G401.6 (cell line): ENCODE results near the gene SLC39A8.
"Not testable (repeated sequence)": the region's sequence is repeated elsewhere in the genome, so short reads cannot be mapped to it uniquely, and the experiment has no call there.

Experiments
- FAIRE-seq: peaks from 2 replicates; lab custom pipeline; 2012; peaks lifted over from hg19 to GRCh38; lab: Jason Lieb, UNC

The SLC39A8 gene

DNA sequence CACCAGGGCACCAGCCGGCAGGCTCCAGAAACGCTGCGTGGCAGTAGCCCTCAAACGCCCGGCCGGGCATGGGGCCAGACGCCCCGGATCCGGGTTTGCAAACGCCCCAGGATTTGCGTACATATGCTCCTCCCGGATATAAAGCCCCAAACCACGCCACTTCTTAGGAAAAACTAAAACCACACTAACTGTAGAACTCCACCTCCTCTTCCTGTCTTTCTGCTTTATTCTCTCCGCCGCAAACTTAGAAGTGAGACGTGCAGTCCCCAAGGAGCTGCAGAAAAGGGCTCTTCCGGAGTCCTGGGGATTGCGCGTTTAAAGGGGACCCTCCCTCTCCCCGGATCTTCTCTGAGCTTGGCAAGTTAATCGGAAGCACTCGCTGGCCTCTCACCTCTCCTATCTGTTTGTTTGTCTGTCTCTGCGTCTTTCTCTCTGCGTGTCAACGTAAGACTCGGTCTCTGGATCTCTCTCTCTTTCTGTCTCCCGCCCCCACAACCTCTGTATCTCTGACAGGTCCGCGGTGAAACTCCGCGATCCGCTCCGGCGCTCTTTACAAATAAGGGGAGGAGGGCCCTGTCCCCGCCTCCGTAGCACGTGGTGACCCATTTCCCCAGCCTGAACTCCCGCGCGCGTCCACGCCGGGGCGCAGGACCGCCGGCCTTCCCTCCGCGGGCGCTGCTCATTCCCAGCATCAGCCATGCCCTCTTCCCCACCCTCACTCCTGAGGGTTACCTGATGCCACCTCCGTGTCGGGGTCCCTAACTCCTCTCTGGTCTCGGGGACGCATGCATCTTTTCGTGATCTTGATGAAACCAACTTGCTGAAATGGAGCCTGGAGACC, at the start of gene SLC39A8:
SLC39A8 (minus strand) TSS at position 529 of the 841 bp plus-strand sequence. CDS start 820 bp downstream, outside the sequence.
- FAIRE-seq, result no peak

GRCh38 chr4:102392033-102392744, 46.9 kb upstream of the SLC39A8 start:
- FAIRE-seq, result no peak

DNA sequence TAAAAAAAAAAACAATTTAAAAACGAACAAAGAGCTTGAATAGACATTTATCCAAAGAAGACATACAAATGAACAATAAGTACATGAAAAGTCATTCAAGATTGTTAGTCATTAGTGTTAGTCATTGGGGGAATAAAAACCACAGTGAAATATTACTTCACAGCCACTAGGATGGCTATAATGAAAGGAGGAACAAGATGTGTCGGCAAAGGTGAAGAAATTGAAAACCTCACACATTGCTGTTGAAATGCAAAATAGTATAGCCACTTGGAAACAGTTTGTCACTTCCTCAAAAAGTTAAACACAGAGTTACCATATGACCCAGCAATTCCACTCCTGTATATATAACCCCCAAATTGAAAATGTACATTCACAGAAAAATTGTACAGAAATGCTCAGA, 45.2 kb upstream of the SLC39A8 start:
- FAIRE-seq, result no peak

DNA sequence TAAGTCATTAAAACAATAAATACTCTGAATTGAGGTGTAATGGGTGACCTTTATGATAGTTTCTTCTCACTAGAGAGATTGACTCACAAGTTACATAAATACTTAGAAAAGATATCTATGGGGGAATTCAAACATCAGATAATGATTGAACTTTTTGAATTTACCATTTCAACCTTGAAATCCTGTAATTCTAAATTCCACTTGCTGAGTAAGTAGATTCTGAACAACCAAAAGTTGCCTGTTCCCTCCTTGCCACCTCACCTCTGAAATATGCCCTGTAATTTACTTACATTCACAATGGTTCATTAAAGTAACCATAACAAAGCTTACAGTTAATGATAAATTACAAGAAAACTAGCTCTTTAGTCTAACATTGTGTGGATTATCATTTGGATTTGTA, 43.3 kb upstream of the SLC39A8 start:
- FAIRE-seq, result no peak

DNA sequence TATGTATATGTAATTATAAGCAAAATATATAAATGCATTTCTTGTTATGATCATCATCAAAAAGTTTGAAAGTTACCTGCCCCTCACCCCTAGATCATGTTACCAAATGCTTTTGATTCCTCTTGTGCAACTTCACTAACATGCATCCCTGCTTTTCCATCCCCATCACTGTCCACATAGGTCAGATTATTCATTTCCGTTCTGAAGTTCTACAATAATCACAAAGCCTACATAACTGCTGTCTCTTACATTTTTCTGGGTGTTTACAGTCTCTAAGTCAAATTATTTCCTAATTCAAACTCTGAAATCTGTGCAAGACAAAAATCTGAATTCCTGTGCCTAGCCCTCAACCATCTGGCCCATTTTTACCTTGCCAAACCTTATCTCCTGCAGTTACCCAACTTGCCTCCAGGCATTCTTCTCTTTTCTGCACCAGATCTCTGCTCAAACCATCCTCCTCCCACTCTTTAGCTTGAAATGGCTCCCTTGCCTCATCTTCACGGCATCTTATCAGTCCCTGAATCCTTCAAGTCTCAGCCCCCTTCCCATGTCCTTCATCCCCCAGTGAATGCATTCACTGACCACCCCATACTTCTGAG, 42.4 kb upstream of the SLC39A8 start:
- no peak for FAIRE-seq

DNA sequence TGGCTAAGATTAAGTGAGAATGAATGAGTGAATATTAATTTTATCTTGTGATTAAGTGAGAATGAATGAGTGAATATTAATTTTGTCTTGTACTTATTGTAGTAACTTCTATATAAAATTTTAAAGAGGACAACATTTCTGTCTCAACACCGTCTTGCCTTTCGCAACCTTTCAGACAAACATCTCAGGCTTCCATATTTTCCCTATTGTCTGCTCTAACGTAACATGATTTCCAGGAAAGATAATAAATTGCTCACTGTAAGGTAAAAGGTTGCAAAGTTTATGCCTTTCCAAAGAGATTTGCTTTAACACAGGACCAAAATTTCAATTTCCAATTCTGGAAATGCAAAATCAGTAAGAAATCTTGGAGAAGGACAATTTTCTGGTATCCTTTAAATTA, 41.7 kb upstream of the SLC39A8 start:
- FAIRE-seq, result no peak

- FAIRE-seq, result not testable (repeated sequence)
These were observed 35.0 kb upstream of the SLC39A8 start for GRCh38 chr4:102380253-102380652.

- no peak for FAIRE-seq
These were observed 17.7 kb upstream of the SLC39A8 start for GRCh38 chr4:102362922-102363432.

DNA sequence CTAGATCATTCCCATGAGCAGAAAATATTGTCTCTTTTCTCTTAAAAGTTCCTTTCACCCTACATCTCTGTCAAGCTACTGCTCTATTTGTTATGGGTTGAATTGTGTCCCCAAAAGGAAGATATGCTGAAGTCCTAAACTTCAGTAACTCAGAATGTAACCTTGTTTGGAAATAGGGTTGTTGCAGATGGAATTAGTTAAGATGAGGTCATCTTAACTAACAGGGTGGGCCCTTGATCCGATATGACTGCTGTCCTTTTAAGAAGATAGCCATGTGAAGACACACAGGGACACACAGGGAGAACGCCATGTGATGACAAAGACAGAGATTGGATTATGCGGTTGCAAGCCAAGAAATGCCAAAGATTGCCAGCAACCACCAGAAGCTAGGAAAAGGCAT, 12.8 kb upstream of the SLC39A8 start:
- no peak for FAIRE-seq

- not testable (repeated sequence) for FAIRE-seq
These were observed 12.4 kb upstream of the SLC39A8 start for GRCh38 chr4:102357637-102358036.

GRCh38 chr4:102356562-102357202, 11.4 kb upstream of the SLC39A8 start:
- FAIRE-seq, result no peak

GRCh38 chr4:102355748-102356147, 10.5 kb upstream of the SLC39A8 start:
- no peak for FAIRE-seq

DNA sequence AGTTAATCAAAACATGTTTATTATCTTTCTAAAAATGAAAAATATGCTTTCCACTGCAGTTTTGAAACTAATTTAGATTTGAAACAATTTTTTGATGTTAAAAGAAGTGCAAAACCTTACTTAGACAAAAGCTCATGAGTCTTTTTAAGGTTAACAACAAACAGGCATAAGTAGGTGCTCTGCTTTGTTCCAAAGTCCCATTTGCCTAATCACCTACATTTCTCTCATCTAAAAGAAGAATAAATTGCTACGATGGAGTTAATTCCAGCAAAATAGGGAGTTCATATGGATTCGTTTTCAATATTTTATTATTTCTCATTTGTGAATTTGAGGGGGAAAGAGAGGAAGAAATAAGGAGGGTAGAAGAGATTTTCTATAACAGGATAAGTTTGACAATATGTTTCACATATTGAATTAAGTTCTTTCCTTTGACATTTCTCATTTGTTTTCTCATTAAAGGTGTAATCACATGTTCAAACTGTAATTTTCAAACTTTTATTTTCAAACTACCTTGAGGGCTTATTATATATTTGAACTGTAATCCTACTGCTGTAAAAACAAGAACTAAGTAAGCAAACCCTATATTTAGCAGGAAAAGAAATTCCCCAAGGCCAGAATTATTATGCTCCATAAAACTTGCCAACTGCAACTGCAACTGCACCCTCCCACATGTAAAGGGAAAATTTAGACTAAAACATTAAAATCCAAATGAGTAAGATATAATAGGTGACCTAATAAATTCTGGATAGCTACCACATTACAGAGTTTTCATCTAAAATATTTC, 9.6 kb upstream of the SLC39A8 start:
- no peak for FAIRE-seq

DNA sequence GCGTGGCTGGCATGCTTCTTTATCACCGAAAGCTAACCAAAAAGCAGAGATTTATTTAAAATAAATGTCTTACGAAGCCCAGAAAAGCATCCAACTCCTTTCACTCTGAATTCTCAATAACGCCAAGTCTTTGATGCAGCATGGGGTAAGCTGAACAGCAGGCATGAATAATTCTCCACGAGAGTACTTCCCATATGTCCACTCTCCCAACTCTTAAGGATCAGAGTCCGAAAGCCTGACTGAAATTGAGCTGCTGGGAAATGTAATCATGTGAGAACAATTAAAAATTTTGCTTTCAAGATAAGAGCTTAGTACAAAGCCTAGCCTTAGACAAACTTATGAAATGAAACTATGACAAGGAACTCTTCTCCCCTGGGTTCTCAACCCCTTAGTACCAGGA, 7.5 kb upstream of the SLC39A8 start:
- no peak for FAIRE-seq

DNA sequence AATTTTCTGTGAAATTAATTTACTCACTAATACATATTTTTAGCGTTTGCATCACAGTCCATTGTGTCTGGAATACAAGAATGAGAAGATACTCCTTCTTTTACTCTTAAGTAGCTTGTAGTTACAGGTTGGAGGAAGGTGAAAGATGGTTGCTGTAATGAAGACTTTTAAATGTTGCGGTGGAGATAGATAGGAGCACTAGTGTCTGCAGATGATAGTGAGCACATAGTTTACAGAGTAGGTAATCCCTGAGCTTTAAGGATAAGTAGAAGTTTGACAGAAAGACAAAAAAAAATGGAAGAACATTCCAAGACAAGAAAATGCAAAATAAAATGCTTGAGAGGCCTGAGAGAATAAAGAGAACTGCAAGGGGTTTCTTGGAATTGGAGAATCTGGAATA, 5.4 kb upstream of the SLC39A8 start:
- no peak for FAIRE-seq

GRCh38 chr4:102348701-102349100, 3.4 kb upstream of the SLC39A8 start:
- no peak for FAIRE-seq

DNA sequence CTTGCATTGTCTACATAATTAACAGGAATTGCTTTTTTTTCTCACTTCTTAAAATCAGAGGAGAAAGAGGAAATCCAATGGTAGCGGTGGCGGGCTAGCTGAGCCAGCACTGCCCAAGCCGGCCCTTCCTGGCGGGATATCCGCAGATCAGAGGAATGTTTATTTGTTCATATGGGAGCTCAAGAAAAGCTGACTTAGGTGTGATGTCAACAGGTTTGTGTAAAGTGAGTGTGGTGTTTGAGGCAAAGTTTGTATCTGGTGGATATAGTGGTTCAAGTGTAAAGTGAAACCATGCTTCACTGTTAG, 466 bp upstream of the SLC39A8 start:
- no peak for FAIRE-seq

GRCh38 chr4:102344520-102344953, 745 bp downstream of the SLC39A8 start:
- FAIRE-seq, result no peak

DNA sequence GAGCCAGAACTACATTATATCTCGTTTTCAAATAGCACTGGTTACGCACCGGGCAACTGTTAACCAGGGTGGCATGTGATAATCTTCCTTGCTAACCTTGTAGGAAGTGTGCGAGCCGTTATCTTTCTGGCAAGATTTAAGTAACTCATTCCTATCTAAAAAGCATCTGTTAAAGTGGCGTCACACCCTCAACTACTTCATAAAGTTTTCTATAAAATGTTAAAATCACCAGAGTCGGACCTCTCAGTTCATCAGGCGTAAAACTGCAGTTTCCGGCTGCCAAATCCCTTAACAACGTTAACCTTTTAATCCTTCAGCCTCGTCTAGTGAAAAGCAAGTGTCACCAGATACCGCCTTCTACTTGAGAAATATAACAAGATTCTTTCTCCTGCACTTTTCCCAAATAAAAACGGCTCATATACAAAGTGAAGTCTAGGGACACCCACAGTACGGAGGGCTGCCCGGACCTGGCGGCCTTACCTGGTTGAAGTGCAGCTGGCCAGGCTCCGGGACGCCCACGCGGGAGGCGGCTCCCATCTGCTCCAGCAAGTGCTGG, 1.2 kb downstream of the SLC39A8 start:
- no peak for FAIRE-seq

- FAIRE-seq, result no peak
These were observed 2.7 kb downstream of the SLC39A8 start for GRCh38 chr4:102342404-102343074.

GRCh38 chr4:102341201-102341600, 4.1 kb downstream of the SLC39A8 start:
- FAIRE-seq, result no peak
